ENCODE results near the gene IQCM. TPM values are rescaled to one million over a fixed set of nuclear protein-coding genes. Genes with fewer than 3 reads are reported as not detected.

Gene IQCM
- polyA plus RNA-seq, result not detected in 2 replicates

GRCh38 chr4:149815743-149816142, at the start of gene IQCM:
TSS of gene IQCM (minus strand) at chr4:149815843. CDS start at chr4:149742691, 73,152 bp downstream.

